NCI-H1417 (cell line): Measurements from ENCODE around the gene KIAA1614.

ENCODE experiments used
- DNase-seq, 3 experiments: peaks; one replicate each; lab custom pipeline; 2025; lab: John Stamatoyannopoulos, UW

The KIAA1614 gene

DNA sequence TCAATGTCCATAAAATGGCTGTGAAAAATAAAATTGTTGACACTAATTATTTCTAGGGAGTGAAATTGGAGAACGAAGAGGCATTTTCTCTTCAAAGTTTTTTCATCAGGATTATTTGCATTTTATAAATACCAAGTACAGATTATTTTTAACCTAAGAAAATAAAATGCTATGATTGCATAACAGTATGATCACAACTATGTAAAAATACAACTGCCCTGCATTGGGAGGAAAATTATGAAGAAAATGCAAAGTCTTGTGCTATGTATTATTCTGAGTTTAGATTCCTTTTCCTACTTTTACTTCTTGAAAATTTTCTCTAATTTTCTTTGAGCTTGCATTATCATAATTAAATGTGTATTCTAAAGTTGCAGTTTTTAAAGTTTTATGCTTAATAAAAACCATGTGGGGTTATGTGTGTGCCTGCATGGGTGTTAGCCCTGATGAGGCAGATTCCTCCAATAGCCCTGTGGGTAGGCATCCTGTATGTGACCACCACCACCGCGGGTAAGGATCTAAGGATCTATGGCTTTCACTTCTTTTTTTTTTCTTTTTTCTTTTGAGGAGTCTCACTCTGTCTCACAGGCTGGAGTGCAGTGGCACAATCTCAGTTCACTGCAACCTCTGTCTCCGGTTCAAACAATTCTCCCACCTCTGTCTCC is 85.3 kb downstream of the KIAA1614 start:
- no peak for DNase-seq
